ENCODE measurements around the gene ZNF558.

DNA sequence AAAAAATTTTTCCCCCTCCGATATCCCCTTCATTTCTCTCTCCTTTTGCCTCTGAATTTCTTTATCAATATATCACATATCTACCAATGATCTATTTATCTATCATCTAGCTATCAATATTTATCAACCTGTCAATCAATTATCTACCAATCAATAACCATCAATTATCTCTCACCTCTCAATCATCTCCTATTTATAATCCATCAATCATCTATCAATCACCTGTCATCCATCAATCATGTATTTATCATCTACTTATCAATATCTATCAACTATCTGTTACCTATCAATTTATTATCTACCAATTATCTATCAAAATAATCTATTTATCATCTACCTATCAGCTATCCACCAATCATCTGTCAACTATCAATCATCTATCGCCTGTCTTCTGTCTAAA is 17.1 kb upstream of the ZNF558 start:
- TF ChIP-seq, protein P1, sequence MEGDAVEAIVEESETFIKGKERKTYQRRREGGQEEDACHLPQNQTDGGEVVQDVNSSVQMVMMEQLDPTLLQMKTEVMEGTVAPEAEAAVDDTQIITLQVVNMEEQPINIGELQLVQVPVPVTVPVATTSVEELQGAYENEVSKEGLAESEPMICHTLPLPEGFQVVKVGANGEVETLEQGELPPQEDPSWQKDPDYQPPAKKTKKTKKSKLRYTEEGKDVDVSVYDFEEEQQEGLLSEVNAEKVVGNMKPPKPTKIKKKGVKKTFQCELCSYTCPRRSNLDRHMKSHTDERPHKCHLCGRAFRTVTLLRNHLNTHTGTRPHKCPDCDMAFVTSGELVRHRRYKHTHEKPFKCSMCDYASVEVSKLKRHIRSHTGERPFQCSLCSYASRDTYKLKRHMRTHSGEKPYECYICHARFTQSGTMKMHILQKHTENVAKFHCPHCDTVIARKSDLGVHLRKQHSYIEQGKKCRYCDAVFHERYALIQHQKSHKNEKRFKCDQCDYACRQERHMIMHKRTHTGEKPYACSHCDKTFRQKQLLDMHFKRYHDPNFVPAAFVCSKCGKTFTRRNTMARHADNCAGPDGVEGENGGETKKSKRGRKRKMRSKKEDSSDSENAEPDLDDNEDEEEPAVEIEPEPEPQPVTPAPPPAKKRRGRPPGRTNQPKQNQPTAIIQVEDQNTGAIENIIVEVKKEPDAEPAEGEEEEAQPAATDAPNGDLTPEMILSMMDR (conservative IDR thresholded peaks at IDR 0.05; ENCODE audit: low read depth, low read length), result no peak
- TF ChIP-seq EZH2phosphoT487 (IDR thresholded peaks at IDR 0.05; ENCODE audit: borderline replicate concordance, low read length), result no peak
- TF ChIP-seq EZH2 (IDR thresholded peaks at IDR 0.05; ENCODE audit: low read length, unreplicated experiment), result no peak
